ENCODE results near the gene ABHD12. TPM values are rescaled to one million over a fixed set of nuclear protein-coding genes. Genes with fewer than 3 reads are reported as not detected.
A peak's percentile ranks its signal among the peaks of the same experiment; 100 is the strongest.

The ABHD12 gene
- total and polyA plus RNA-seq, 8 donors = 39.7 to 57.8 (median 47.4) TPM

- no peak overlapping the region for H3K4me3 ChIP-seq
- intact Hi-C loops (cut with DNase I) = no loop called here
- no peak overlapping the region for H3K27ac ChIP-seq
- no peaks in the 10 kb centered on the region for H3K9me3 ChIP-seq
- no peak for ATAC-seq
- H3K36me3 ChIP-seq = no peaks in the 10 kb centered on the region
- no peaks in the 10 kb centered on the region for H3K4me1 ChIP-seq
- DNase-seq = no peak
- no peaks in the 10 kb centered on the region for H3K27me3 ChIP-seq
- no peak for TF ChIP-seq CTCF (IDR thresholded peaks at IDR 0.05)
Measured at GRCh38 chr20:25369971-25370370, 20.7 kb downstream of the ABHD12 start.

DNA sequence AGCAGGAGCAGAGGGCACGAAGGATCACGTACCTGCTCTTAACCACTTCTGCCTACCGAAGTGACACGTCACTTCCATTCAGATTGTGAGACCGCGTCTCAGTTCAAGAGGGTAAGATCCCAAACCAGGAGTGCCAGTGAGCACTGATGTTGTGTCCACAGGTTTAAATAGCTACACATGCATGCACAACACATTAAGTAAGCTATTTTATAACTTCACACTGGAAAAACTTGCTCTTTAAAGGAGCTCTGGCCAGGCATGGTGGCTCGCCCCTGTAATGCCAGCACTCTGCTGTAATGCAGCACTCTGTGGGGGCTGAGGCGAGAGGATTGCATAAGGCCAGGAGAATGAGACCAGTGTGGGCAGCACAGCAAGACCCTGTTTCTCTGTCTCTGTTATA lies 21.1 kb downstream of the ABHD12 start:
- H3K27ac ChIP-seq = no peak overlapping the region
- no peaks in the 10 kb centered on the region for H3K9me3 ChIP-seq
- ATAC-seq (peak; percentile 78), DNase-seq (peak in 1 of 4 donors; percentile 65)
- intact Hi-C loops (cut with DNase I) = no loop called here
- H3K4me3 ChIP-seq = no peak overlapping the region
- no peaks in the 10 kb centered on the region for H3K36me3 ChIP-seq
- no peaks in the 10 kb centered on the region for H3K4me1 ChIP-seq
- no peaks in the 10 kb centered on the region for H3K27me3 ChIP-seq
- TF ChIP-seq CTCF (IDR thresholded peaks at IDR 0.05) = no peak

DNA sequence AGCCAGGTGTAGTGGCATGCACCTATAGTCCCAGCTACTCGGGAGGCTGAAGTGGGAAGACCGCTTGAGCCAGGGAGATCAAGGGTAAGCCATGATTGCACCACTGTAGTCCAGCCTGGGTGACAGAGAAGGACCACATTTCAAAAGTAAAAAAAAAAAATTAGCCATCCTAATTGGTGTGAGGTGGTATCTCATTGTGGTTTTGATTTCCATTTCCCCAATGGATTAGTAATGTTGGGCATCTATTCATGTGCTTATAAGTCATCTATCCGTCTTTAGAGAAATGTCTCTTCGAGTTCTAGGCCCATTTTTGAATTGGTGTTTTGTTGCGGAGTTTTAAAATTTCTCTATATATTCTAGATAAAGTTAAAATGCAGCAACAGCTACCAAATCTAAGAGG lies 21.7 kb downstream of the ABHD12 start:
- intact Hi-C loops (cut with DNase I) = no loop called here
- Histone ChIP-seq H3K4me3 (no peak overlapping the region), H3K4me1 (no peaks in the 10 kb centered on the region), H3K9me3 (no peaks in the 10 kb centered on the region), H3K36me3 (no peaks in the 10 kb centered on the region), H3K27ac (no peak overlapping the region), H3K27me3 (no peaks in the 10 kb centered on the region)
- ATAC-seq (no peak), DNase-seq (no peak)
- TF ChIP-seq CTCF (IDR thresholded peaks at IDR 0.05) = no peak

GRCh38 chr20:25368526-25368925 lies 22.1 kb downstream of the ABHD12 start:
- DNase-seq = no peak
- intact Hi-C loops (cut with DNase I) = no loop called here
- Histone ChIP-seq H3K9me3 (no peaks in the 10 kb centered on the region), H3K36me3 (no peaks in the 10 kb centered on the region), H3K4me3 (no peak overlapping the region), H3K4me1 (no peaks in the 10 kb centered on the region), H3K27ac (no peak overlapping the region), H3K27me3 (no peaks in the 10 kb centered on the region)
- no peak for ATAC-seq
- no peak for TF ChIP-seq CTCF (IDR thresholded peaks at IDR 0.05)

GRCh38 chr20:25364879-25365699 lies 25.5 kb downstream of the ABHD12 start:
- Histone ChIP-seq H3K4me3 (no peak overlapping the region), H3K4me1 (peaks cover 0 to 10% of the 10 kb centered on the region in 2 donors), H3K36me3 (no peaks in the 10 kb centered on the region), H3K27me3 (no peaks in the 10 kb centered on the region), H3K27ac (no peak overlapping the region), H3K9me3 (no peaks in the 10 kb centered on the region)
- intact Hi-C loops (cut with DNase I) = no loop called here
- ATAC-seq = no peak
- no peak for DNase-seq
- TF ChIP-seq CTCF (IDR thresholded peaks at IDR 0.05) = no peak

Measured in left lung (tissue), 10 donors.